Measurements from ENCODE around the gene GLRX.
"Not testable (repeated sequence)": the region's sequence is repeated elsewhere in the genome, so short reads cannot be mapped to it uniquely, and the experiment has no call there.

The GLRX gene

GRCh38 chr5:95812074-95812471 is 10.5 kb downstream of the GLRX start:
- intact Hi-C loops (cut with DNase I; ENCODE audit: low total_unique reads), result no loop called here
- H3K27ac ChIP-seq, result peak overlapping the region in 1 of 2 donors; percentile 28
- no peak overlapping the region for H3K4me3 ChIP-seq
- no peak for TF ChIP-seq CTCF (IDR thresholded peaks at IDR 0.05)
- H3K9me3 ChIP-seq, result no peaks in the 10 kb centered on the region
- no peaks in the 10 kb centered on the region for H3K27me3 ChIP-seq
- peaks cover 0 to 49% (median 34%) of the 10 kb centered on the region in 4 donors for H3K4me1 ChIP-seq
- no peak for DNase-seq
- H3K36me3 ChIP-seq, result peaks cover 0 to 25% (median 14%) of the 10 kb centered on the region in 3 donors

GRCh38 chr5:95811461-95812073 is 11.0 kb downstream of the GLRX start:
- peak overlapping the region in 1 of 2 donors; percentile 28 for H3K27ac ChIP-seq
- H3K27me3 ChIP-seq; H3K9me3 ChIP-seq; DNase-seq; intact Hi-C loops (cut with DNase I; ENCODE audit: low total_unique reads); H3K4me3 ChIP-seq: not testable (repeated sequence)
- peaks cover 0 to 25% (median 14%) of the 10 kb centered on the region in 3 donors for H3K36me3 ChIP-seq
- H3K4me1 ChIP-seq, result peaks cover 0 to 48% (median 34%) of the 10 kb centered on the region in 4 donors

GRCh38 chr5:95811126-95811423 is 11.5 kb downstream of the GLRX start:
- H3K9me3 ChIP-seq; intact Hi-C loops (cut with DNase I; ENCODE audit: low total_unique reads); DNase-seq; H3K4me3 ChIP-seq; H3K27me3 ChIP-seq: not testable (repeated sequence)
- Histone ChIP-seq H3K36me3 (peaks cover 0 to 22% (median 14%) of the 10 kb centered on the region in 3 donors), H3K4me1 (peaks cover 0 to 48% (median 34%) of the 10 kb centered on the region in 4 donors), H3K27ac (peak overlapping the region; percentile 71 to 79)

- peaks cover 0 to 17% (median 13%) of the 10 kb centered on the region in 3 donors for H3K36me3 ChIP-seq
- H3K4me3 ChIP-seq, result no peak overlapping the region
- H3K4me1 ChIP-seq, result peaks cover 0 to 48% (median 34%) of the 10 kb centered on the region in 4 donors
- peak overlapping the region; percentile 71 to 79 for H3K27ac ChIP-seq
- intact Hi-C loops (cut with DNase I; ENCODE audit: low total_unique reads), result no loop called here
- DNase-seq, result no peak
- no peaks in the 10 kb centered on the region for H3K9me3 ChIP-seq
- no peak for TF ChIP-seq CTCF (IDR thresholded peaks at IDR 0.05)
- no peaks in the 10 kb centered on the region for H3K27me3 ChIP-seq
Measured at GRCh38 chr5:95810305-95811125, 12.0 kb downstream of the GLRX start.

GRCh38 chr5:95809414-95809960 is 13.0 kb downstream of the GLRX start:
- Histone ChIP-seq H3K9me3 (no peaks in the 10 kb centered on the region), H3K27me3 (no peaks in the 10 kb centered on the region), H3K4me1 (peaks cover 0 to 48% (median 34%) of the 10 kb centered on the region in 4 donors), H3K4me3 (peak overlapping the region in 1 of 2 donors; percentile 9), H3K27ac (peak overlapping the region; percentile 71 to 79), H3K36me3 (peaks cover 0 to 10% (median 3%) of the 10 kb centered on the region in 3 donors)
- TF ChIP-seq CTCF (IDR thresholded peaks at IDR 0.05), result no peak
- DNase-seq, result peak in 1 of 2 donors; percentile 76
- intact Hi-C loops (cut with DNase I; ENCODE audit: low total_unique reads), result no loop called here

- peak; percentile 87 to 95 for DNase-seq
- intact Hi-C loops (cut with DNase I; ENCODE audit: low total_unique reads), result no loop called here
- peak overlapping the region; percentile 9 for H3K4me3 ChIP-seq
- no peaks in the 10 kb centered on the region for H3K9me3 ChIP-seq
- no peaks in the 10 kb centered on the region for H3K27me3 ChIP-seq
- H3K27ac ChIP-seq, result peak overlapping the region; percentile 71 to 79
- no peak for TF ChIP-seq CTCF (IDR thresholded peaks at IDR 0.05)
- peaks cover 0 to 5% (median 0%) of the 10 kb centered on the region in 3 donors for H3K36me3 ChIP-seq
- peaks cover 0 to 48% (median 34%) of the 10 kb centered on the region in 4 donors for H3K4me1 ChIP-seq
Measured at GRCh38 chr5:95808686-95809413, 13.7 kb downstream of the GLRX start.

Data from tibial artery (tissue), 4 donors.